ENCODE data around the gene SPATS2.

- no peak for TF ChIP-seq CTCF (conservative IDR thresholded peaks at IDR 0.05; ENCODE audit: low read depth, low read length)
- TF ChIP-seq MAZ (IDR thresholded peaks at IDR 0.05; ENCODE audit: borderline replicate concordance, low read depth, low read length), result no peak
- no peak for TF ChIP-seq POLR2A (IDR thresholded peaks at IDR 0.05; ENCODE audit: low read depth, low read length)
- TF ChIP-seq USF2 (IDR thresholded peaks at IDR 0.05; ENCODE audit: low read depth, low read length), result no peak
- TF ChIP-seq SMC3 (IDR thresholded peaks at IDR 0.05; ENCODE audit: low read depth, low read length), result no peak
Measured at GRCh38 chr12:49332891-49333371, 34.3 kb upstream of the SPATS2 start.

Data from IMR-90 (cell line).